HUES64 (cell line): ENCODE data around the gene CMKLR1.

Experiments
- H3K27ac ChIP-seq: 2 replicates; pipeline ENCODE4 v1.7.0; 2013; ENCODE audit warnings: low read depth, low read length, inconsistent platforms
- H3K27me3 ChIP-seq: 2 replicates; pipeline ENCODE4 v1.6.1; 2013; ENCODE audit warnings: mild to moderate bottlenecking, low read length; ENCODE audit not compliant: insufficient read depth
- H3K36me3 ChIP-seq: 2 replicates; pipeline ENCODE4 v1.6.1; 2013; ENCODE audit warnings: mild to moderate bottlenecking, low read length; ENCODE audit not compliant: insufficient read depth
- H3K4me1 ChIP-seq: 2 replicates; pipeline ENCODE4 v1.6.1; 2013; ENCODE audit warnings: mild to moderate bottlenecking, low read length, moderate library complexity; ENCODE audit not compliant: insufficient read depth
- H3K4me3 ChIP-seq: 2 replicates; pipeline ENCODE4 v1.5.1; 2013; ENCODE audit warnings: mild to moderate bottlenecking, low read length, moderate library complexity
- H3K9ac ChIP-seq: 2 replicates; pipeline ENCODE4 v1.6.1; 2013; ENCODE audit warnings: mild to moderate bottlenecking, low read depth, low read length
- H3K9me3 ChIP-seq: 2 replicates; pipeline ENCODE4 v1.6.1; 2013; ENCODE audit warnings: low read depth, low read length; ENCODE audit not compliant: insufficient read depth
- WGBS: fragments of 150-250, 120-280 bp; methylation state at CpG from one replicate; pipeline ENCODE4 v1.1.7; 2013; ENCODE audit warnings: missing lambda C conversion rate; 5-methylcytosine and 5-hydroxymethylcytosine counted together

The CMKLR1 gene

DNA sequence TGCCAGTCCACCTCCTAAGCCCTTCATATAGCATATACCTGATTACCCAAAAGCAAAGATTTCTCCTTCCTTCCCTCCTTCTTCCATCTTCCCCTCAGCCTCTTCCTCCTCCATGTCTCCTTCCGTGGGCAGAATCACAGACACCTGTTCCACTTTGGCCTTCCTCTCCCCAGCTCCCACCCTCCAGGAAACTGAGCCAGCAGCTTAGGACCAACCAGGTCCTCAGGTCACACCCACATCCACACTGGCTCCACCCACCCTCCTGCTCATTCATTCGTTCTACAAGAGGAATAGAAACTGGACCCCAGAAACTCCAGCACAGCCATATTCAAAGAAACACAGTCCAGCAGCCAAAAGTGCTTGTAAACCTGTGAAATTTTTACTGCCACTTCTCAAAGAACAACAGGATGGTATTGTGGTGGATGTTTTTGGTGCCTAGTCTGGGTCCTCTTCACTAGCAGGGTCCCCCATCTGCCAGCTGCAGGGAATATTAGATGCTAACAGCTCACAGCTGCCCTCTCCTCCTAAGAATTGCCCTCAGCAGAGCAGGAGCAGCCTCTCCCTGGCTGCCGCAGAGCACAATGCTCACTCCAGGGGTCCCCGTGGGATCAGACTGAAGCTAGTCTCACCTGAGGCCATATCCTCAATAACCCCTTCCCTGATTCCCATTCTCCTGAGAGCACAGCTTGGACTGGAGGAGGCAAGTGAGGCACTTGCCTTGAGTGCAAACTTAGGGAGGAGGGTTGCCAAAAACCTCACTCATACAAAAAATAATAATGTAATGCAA is 18.4 kb downstream of the CMKLR1 start:
- 47% methylated on average over 4 of the region's 4 CpGs for WGBS
- Histone ChIP-seq H3K27ac (no peak overlapping the region; the same call in 1 of the 2 replicates), H3K4me1 (peaks cover 24% of the 10 kb centered on the region), H3K4me3 (no peak overlapping the region), H3K36me3 (no peaks in the 10 kb centered on the region), H3K9me3 (no peaks in the 10 kb centered on the region), H3K9ac (no peak overlapping the region), H3K27me3 (no peaks in the 10 kb centered on the region; the same call in 1 of the 2 replicates)

GRCh38 chr12:108319277-108320234 is 19.6 kb downstream of the CMKLR1 start:
- H3K4me3 ChIP-seq: no peak overlapping the region
- no peaks in the 10 kb centered on the region for H3K36me3 ChIP-seq
- H3K9ac ChIP-seq: no peak overlapping the region
- WGBS: 90% methylated on average over 2 of the region's 2 CpGs
- H3K9me3 ChIP-seq: no peaks in the 10 kb centered on the region
- H3K4me1 ChIP-seq: peaks cover 24% of the 10 kb centered on the region
- no peaks in the 10 kb centered on the region; the same call in 1 of the 2 replicates for H3K27me3 ChIP-seq
- no peak overlapping the region for H3K27ac ChIP-seq

DNA sequence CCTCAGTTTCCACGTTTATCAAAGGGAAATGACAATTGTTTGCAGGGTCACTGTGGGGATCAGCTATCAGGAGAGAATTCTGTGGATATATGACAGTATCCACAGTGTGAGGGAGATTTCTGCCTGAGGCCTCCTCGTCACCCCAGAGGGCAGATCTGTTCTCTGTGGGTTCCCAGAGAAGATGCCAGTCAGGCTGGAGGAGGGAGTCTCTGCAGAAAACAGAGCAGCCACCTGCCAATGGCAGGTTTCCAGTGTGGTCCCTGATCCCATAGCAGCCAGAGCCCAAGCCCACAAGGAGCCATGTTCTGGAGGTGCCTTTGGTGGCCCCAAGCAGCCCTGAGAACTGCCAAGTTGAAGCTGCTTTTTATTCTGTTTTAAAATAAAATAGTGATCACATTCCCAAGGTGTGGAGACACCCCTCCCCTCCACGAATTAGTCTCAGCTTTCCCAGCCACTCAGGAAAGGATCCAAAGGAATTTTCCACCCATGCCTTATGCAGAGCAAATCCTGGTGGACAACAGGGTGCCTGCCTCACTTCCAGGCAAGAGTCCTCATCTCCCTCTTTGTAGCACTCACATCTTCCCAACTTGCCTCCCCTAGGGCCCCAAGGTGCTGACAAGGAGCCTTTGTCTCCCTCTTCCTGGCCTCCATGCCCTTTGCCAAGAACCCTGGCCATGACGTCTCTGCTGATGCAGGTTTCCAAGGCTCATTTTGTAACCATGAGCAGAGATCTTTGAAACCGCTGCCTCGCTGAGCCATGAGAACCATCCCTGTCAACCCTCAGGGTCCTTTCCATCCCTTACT is 20.4 kb downstream of the CMKLR1 start:
- Histone ChIP-seq H3K4me1 (peaks cover 29% of the 10 kb centered on the region), H3K9me3 (no peaks in the 10 kb centered on the region), H3K36me3 (no peaks in the 10 kb centered on the region), H3K4me3 (no peak overlapping the region), H3K9ac (no peak overlapping the region), H3K27me3 (no peaks in the 10 kb centered on the region), H3K27ac (no peak overlapping the region)
- WGBS: 91% methylated on average over 6 of the region's 6 CpGs

DNA sequence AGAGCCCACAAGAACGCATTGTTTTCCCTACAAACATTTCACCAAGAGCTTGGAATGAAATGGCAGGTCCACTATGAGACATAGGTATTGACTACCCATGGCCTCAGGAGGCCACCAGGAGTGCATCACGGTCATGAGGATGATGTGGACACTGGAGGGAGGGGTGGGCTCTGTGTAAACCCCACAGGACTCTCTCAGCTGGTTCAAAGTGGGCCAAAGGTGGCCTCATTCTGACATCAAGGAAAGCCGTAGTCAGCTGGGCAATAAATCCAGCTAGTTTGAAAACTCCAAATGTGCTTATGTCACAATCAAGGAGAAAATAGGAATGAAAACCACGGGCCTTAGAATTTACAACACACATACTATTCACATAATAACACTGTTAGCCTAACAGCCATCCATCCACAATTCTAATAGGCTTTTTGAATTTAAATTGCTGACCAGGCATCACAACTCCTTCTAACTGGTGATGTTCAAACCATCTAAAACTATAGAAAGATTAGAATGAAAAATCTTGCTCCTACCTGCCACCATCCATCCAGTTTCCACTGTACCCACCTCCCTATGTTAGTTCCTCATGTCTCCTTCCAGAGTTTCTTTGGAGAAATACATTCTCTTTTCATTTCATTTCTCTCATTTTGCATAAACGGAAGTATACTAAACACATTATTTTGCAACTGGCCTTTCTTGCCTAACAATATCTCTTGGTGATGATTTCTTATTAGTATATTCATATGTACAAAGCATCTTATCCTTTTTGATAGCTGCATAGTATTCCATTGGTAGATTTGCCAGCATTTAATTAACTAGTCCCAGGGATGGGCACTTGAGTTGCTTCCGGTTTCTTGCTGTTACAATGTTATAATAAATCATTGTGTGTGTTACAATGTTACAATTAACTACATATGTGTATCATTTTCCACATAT is 21.5 kb downstream of the CMKLR1 start:
- no peaks in the 10 kb centered on the region for H3K36me3 ChIP-seq
- peaks cover 33% of the 10 kb centered on the region for H3K4me1 ChIP-seq
- H3K9ac ChIP-seq: no peak overlapping the region
- 92% methylated on average over 6 of the region's 6 CpGs for WGBS
- no peaks in the 10 kb centered on the region for H3K27me3 ChIP-seq
- H3K27ac ChIP-seq: no peak overlapping the region
- no peak overlapping the region for H3K4me3 ChIP-seq
- no peaks in the 10 kb centered on the region for H3K9me3 ChIP-seq

GRCh38 chr12:108316176-108317086 is 22.7 kb downstream of the CMKLR1 start:
- H3K9ac ChIP-seq: peak overlapping the region; percentile 22; the same call in 1 of the 2 replicates

GRCh38 chr12:108315486-108316105 is 23.5 kb downstream of the CMKLR1 start:
- no peaks in the 10 kb centered on the region for H3K9me3 ChIP-seq
- 86% methylated on average over 4 of the region's 4 CpGs for WGBS
- H3K27ac ChIP-seq: peak overlapping the region; percentile 79; the same call in 1 of the 2 replicates
- H3K4me3 ChIP-seq: no peak overlapping the region
- H3K36me3 ChIP-seq: no peaks in the 10 kb centered on the region
- H3K4me1 ChIP-seq: peaks cover 23% of the 10 kb centered on the region
- H3K9ac ChIP-seq: no peak overlapping the region
- H3K27me3 ChIP-seq: no peaks in the 10 kb centered on the region

More at GRCh38 chr12:108316176-108317086, 22.7 kb downstream of the CMKLR1 start:
- Histone ChIP-seq H3K27me3 (no peaks in the 10 kb centered on the region), H3K4me1 (peaks cover 31% of the 10 kb centered on the region), H3K9me3 (no peaks in the 10 kb centered on the region), H3K27ac (peak overlapping the region; percentile 79), H3K36me3 (no peaks in the 10 kb centered on the region), H3K4me3 (no peak overlapping the region)
- 13% methylated on average over 11 of the region's 12 CpGs for WGBS

GRCh38 chr12:108313606-108314351 is 25.3 kb downstream of the CMKLR1 start:
- 62% methylated on average over 7 of the region's 7 CpGs for WGBS

DNA sequence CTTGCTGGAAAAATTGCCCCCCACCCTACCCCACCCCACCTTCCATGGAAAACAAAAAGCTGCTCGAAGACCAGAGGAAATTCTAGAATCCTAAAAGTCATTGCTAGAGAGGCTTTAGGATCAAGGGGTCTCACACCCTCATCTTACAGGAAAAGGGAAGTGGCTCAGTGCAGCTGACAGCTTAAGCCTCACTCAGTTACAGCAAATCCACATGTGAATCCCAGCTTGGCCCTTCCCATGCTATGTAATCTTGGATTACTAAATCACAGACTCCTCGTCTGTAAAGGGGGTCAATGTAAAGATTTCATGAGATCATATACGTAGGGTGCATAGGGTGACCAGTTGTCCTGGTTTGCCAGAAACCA is 25.9 kb downstream of the CMKLR1 start:
- H3K9me3 ChIP-seq: no peaks in the 10 kb centered on the region
- 79% methylated on average over 3 of the region's 3 CpGs for WGBS
- H3K4me1 ChIP-seq: peaks cover 18% of the 10 kb centered on the region
- no peak overlapping the region for H3K9ac ChIP-seq
- no peaks in the 10 kb centered on the region for H3K27me3 ChIP-seq
- H3K36me3 ChIP-seq: no peaks in the 10 kb centered on the region
- H3K27ac ChIP-seq: no peak overlapping the region
- no peak overlapping the region for H3K4me3 ChIP-seq

More at GRCh38 chr12:108313606-108314351, 25.3 kb downstream of the CMKLR1 start:
- H3K36me3 ChIP-seq: no peaks in the 10 kb centered on the region
- H3K27ac ChIP-seq: no peak overlapping the region
- H3K27me3 ChIP-seq: no peaks in the 10 kb centered on the region
- no peaks in the 10 kb centered on the region for H3K9me3 ChIP-seq
- H3K4me1 ChIP-seq: peaks cover 18% of the 10 kb centered on the region
- no peak overlapping the region for H3K4me3 ChIP-seq
- H3K9ac ChIP-seq: no peak overlapping the region
